ENCODE data around the gene GOLGA8A. TPM values are rescaled to one million over a fixed set of nuclear protein-coding genes. Genes with fewer than 3 reads are reported as not detected.

The GOLGA8A gene, protein sequence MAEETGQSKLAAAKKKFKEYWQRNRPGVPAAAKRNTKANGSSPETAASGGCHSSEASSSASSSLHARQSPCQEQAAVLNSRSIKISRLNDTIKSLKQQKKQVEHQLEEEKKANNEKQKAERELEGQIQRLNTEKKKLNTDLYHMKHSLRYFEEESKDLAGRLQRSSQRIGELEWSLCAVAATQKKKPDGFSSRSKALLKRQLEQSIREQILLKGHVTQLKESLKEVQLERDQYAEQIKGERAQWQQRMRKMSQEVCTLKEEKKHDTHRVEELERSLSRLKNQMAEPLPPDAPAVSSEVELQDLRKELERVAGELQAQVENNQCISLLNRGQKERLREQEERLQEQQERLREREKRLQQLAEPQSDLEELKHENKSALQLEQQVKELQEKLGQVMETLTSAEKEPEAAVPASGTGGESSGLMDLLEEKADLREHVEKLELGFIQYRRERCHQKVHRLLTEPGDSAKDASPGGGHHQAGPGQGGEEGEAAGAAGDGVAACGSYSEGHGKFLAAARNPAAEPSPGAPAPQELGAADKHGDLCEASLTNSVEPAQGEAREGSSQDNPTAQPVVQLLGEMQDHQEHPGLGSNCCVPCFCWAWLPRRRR
- polyA plus RNA-seq (2013, experiment 1 of 2), result 16.2 TPM
- polyA plus RNA-seq (2013, experiment 2 of 2), result 16.4 TPM

DNA sequence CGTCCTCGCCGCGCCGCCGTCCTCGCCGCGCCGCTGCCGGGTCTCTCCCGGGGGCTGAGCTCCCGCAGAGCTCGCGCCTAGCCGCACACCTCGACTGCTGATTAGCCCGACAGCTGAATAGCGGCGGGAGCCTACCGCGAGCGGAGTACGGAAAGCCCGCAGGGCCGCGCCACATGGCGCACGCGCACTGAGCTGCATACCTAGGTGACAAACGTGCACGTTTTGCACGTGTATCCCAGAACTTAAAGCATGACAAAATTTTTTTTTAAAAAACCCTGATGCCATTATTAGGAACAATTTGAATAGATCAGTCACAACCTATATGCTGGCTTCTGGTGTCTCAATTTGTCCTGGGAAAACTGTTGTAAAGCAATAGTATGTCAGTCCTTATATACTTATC is at the start of gene GOLGA8A:
TSS of gene GOLGA8A (minus strand) at position 122 of the 400 bp plus-strand sequence. CDS start 48,117 bp downstream, outside the sequence.
- Histone ChIP-seq H3K23ac (ENCODE audit: low read depth, low read length, poor library complexity) (peak within 1 kb of the TSS; percentile 43), H3K4me1 (ENCODE audit: control insufficient read depth in 2 of 2, insufficient read depth in 1 of 2, low read depth in 1 of 2, low read length in 2 of 2) (peaks cover 0 to 4% of the 10 kb centered on the region in 2 donors), H3K9ac (ENCODE audit: low read depth, low read length, poor library complexity) (peak within 1 kb of the TSS; percentile 77), H3K79me1 (ENCODE audit: low read depth, low read length) (peaks cover 1% of the 10 kb centered on the region), H3K36me3 (replicated peaks in 1 of 2; ENCODE audit: control insufficient read depth in 2 of 2, insufficient read depth in 2 of 2, low read length in 2 of 2) (peaks cover 0 to 21% of the 10 kb centered on the region in 2 donors), H4K8ac (ENCODE audit: low read depth, low read length) (no peak within 1 kb of the TSS), H2AFZ (ENCODE audit: low read length) (peak within 1 kb of the TSS; percentile 90), H2BK15ac (ENCODE audit: low read length) (no peak within 1 kb of the TSS), H3K9me3 (replicated peaks in 1 of 2; ENCODE audit: control insufficient read depth in 2 of 2, insufficient read depth in 1 of 2, low read depth in 1 of 2, low read length in 2 of 2) (no peaks in the 10 kb centered on the region), H2BK120ac (ENCODE audit: low read depth, low read length) (no peak within 1 kb of the TSS), H2BK12ac (ENCODE audit: low read length) (no peak within 1 kb of the TSS), H3K27ac (replicated peaks; ENCODE audit: low read length) (no peak within 1 kb of the TSS), H3K18ac (ENCODE audit: low read length) (peak within 1 kb of the TSS; percentile 80), H2AK5ac (ENCODE audit: low read depth, low read length) (no peak within 1 kb of the TSS), H3K4ac (ENCODE audit: low read length) (no peak within 1 kb of the TSS), H3K14ac (ENCODE audit: low read length) (no peak within 1 kb of the TSS), H3K4me3 (ENCODE audit: low read length in 2 of 2) (peak within 1 kb of the TSS; percentile 60 to 80), H4K91ac (ENCODE audit: low read depth, low read length, poor library complexity) (no peak within 1 kb of the TSS), H3K4me2 (ENCODE audit: insufficient read depth, low read length, poor library complexity, severe bottlenecking) (peak within 1 kb of the TSS; percentile 80), H2BK5ac (ENCODE audit: low read length) (no peak within 1 kb of the TSS), H3K27me3 (ENCODE audit: control insufficient read depth in 3 of 3, insufficient read depth in 3 of 3, low read depth in 1 of 3, low read length in 3 of 3) (peaks cover 0 to 23% (median 10%) of the 10 kb centered on the region in 3 experiments)
- WGBS, 2 donors (ENCODE audit: extremely low coverage in 2 of 2, insufficient read length in 2 of 2, insufficient replicate concordance in 1 of 2), result no CpG with 5 or more reads among the region's 33 CpGs
- DNase-seq (ENCODE audit: low spot score), result peak; percentile 39

DNA sequence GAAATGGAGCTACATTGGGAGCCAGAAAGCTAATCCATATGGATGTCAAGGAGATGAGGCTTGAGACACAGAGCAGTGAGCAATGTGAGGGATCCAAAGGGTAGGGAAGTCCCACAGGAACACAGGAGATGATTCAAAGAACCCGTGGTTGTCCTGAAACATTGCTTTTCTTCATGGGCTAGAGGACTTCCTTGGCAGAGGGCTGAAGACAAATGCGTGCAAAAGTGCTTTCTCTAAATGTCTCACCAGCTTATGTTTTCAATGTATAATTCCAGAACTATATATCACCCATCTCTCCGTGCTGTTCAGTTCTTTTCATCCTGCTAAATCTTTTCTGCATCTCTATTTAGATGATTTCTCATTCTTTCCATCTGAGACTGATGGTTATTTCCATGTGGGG is 46.0 kb upstream of the GOLGA8A start:
- DNase-seq (ENCODE audit: low spot score), result no peak
- no peak overlapping the region for H3K4ac ChIP-seq (ENCODE audit: low read length)
- no peak overlapping the region for H3K18ac ChIP-seq (ENCODE audit: low read length)
- H4K8ac ChIP-seq (ENCODE audit: low read depth, low read length), result no peak overlapping the region
- no CpG with 5 or more reads among the region's 3 CpGs for WGBS, 2 donors (ENCODE audit: extremely low coverage in 2 of 2, insufficient read length in 2 of 2, insufficient replicate concordance in 1 of 2)
- no peak overlapping the region for H2AK5ac ChIP-seq (ENCODE audit: low read depth, low read length)
- H3K4me3 ChIP-seq (ENCODE audit: low read length in 2 of 2), result no peak overlapping the region
- H3K27me3 ChIP-seq (ENCODE audit: control insufficient read depth in 3 of 3, insufficient read depth in 3 of 3, low read depth in 1 of 3, low read length in 3 of 3), result peaks cover 0 to 27% (median 0%) of the 10 kb centered on the region in 3 experiments
- H2AFZ ChIP-seq (ENCODE audit: low read length), result no peak overlapping the region
- H3K4me2 ChIP-seq (ENCODE audit: insufficient read depth, low read length, poor library complexity, severe bottlenecking), result no peak overlapping the region
- no peak overlapping the region for H3K23ac ChIP-seq (ENCODE audit: low read depth, low read length, poor library complexity)
- no peaks in the 10 kb centered on the region for H3K36me3 ChIP-seq (replicated peaks in 1 of 2; ENCODE audit: control insufficient read depth in 2 of 2, insufficient read depth in 2 of 2, low read length in 2 of 2)
- H3K79me1 ChIP-seq (ENCODE audit: low read depth, low read length), result no peaks in the 10 kb centered on the region
- no peak overlapping the region for H2BK5ac ChIP-seq (ENCODE audit: low read length)
- no peaks in the 10 kb centered on the region for H3K4me1 ChIP-seq (ENCODE audit: control insufficient read depth in 2 of 2, insufficient read depth in 1 of 2, low read depth in 1 of 2, low read length in 2 of 2)
- H3K27ac ChIP-seq (replicated peaks; ENCODE audit: low read length), result no peak overlapping the region
- H2BK120ac ChIP-seq (ENCODE audit: low read depth, low read length), result no peak overlapping the region
- no peak overlapping the region for H2BK12ac ChIP-seq (ENCODE audit: low read length)
- no peaks in the 10 kb centered on the region for H3K9me3 ChIP-seq (replicated peaks in 1 of 2; ENCODE audit: control insufficient read depth in 2 of 2, insufficient read depth in 1 of 2, low read depth in 1 of 2, low read length in 2 of 2)
- H4K91ac ChIP-seq (ENCODE audit: low read depth, low read length, poor library complexity), result no peak overlapping the region
- no peak overlapping the region for H2BK15ac ChIP-seq (ENCODE audit: low read length)
- H3K14ac ChIP-seq (ENCODE audit: low read length), result no peak overlapping the region
- no peak overlapping the region for H3K9ac ChIP-seq (ENCODE audit: low read depth, low read length, poor library complexity)

DNA sequence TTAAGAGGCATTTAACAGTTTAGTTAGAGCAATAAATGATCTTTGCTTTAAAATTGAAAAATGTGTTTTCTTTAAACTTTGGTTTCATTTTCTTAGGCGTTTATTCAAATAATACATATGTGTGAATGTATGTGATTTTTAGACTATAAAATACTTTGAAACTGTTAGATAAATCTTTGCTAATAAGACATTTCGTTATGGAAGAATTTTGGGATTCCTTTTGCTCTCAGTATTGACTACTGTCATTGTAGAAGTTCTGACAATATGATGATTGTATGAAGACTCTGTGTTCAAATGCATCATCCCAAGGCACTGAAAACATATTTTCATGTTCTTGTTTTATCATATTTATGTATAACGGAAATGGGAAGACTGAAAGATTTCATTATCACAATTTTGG is 43.8 kb upstream of the GOLGA8A start:
- whole genome bisulfite sequencing, 2 donors (ENCODE audit: extremely low coverage in 2 of 2, insufficient read length in 2 of 2, insufficient replicate concordance in 1 of 2), result no CpG with 5 or more reads among the region's 3 CpGs

DNA sequence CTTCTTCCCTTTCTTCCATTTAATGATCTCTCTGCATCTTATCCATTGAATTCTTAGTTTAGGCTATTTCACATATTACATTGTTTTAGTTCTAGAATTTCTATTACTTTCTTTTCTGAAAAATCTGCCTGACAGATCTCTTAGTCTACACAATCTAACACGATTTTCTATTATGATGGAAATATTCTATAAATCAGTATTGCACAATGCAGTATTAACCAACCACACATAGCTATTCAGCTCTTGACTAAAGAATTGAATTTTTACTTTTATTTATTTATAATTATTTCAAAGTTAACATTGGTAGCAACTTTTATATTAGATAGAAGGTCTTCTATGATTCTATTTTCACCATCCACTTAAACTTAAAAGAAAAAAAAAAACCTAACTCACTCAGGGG is 36.2 kb upstream of the GOLGA8A start:
- Histone ChIP-seq H3K14ac (ENCODE audit: low read length) (no peak overlapping the region), H2AK5ac (ENCODE audit: low read depth, low read length) (no peak overlapping the region), H3K4me2 (ENCODE audit: insufficient read depth, low read length, poor library complexity, severe bottlenecking) (no peak overlapping the region), H3K4ac (ENCODE audit: low read length) (no peak overlapping the region), H3K23ac (ENCODE audit: low read depth, low read length, poor library complexity) (no peak overlapping the region), H2BK120ac (ENCODE audit: low read depth, low read length) (no peak overlapping the region), H3K27ac (replicated peaks; ENCODE audit: low read length) (no peak overlapping the region), H3K27me3 (ENCODE audit: control insufficient read depth in 3 of 3, insufficient read depth in 3 of 3, low read depth in 1 of 3, low read length in 3 of 3) (peaks cover 0 to 15% (median 0%) of the 10 kb centered on the region in 3 experiments), H2AFZ (ENCODE audit: low read length) (no peak overlapping the region), H3K79me1 (ENCODE audit: low read depth, low read length) (no peaks in the 10 kb centered on the region), H4K8ac (ENCODE audit: low read depth, low read length) (no peak overlapping the region), H2BK5ac (ENCODE audit: low read length) (no peak overlapping the region), H3K9me3 (replicated peaks in 1 of 2; ENCODE audit: control insufficient read depth in 2 of 2, insufficient read depth in 1 of 2, low read depth in 1 of 2, low read length in 2 of 2) (no peaks in the 10 kb centered on the region), H3K4me3 (ENCODE audit: low read length in 2 of 2) (no peak overlapping the region), H3K4me1 (ENCODE audit: control insufficient read depth in 2 of 2, insufficient read depth in 1 of 2, low read depth in 1 of 2, low read length in 2 of 2) (no peaks in the 10 kb centered on the region), H3K36me3 (replicated peaks in 1 of 2; ENCODE audit: control insufficient read depth in 2 of 2, insufficient read depth in 2 of 2, low read length in 2 of 2) (no peaks in the 10 kb centered on the region), H3K9ac (ENCODE audit: low read depth, low read length, poor library complexity) (no peak overlapping the region), H3K18ac (ENCODE audit: low read length) (no peak overlapping the region), H2BK12ac (ENCODE audit: low read length) (no peak overlapping the region), H4K91ac (ENCODE audit: low read depth, low read length, poor library complexity) (no peak overlapping the region), H2BK15ac (ENCODE audit: low read length) (no peak overlapping the region)
- no peak for DNase-seq (ENCODE audit: low spot score)
- WGBS, 2 donors (ENCODE audit: extremely low coverage in 2 of 2, insufficient read length in 2 of 2, insufficient replicate concordance in 1 of 2), result no CpG with 5 or more reads among the region's 1 CpG

More for the DNA sequence above, 43.8 kb upstream of the GOLGA8A start:
- Histone ChIP-seq H3K4me2 (ENCODE audit: insufficient read depth, low read length, poor library complexity, severe bottlenecking) (no peak overlapping the region), H2BK120ac (ENCODE audit: low read depth, low read length) (no peak overlapping the region), H4K8ac (ENCODE audit: low read depth, low read length) (no peak overlapping the region), H2AK5ac (ENCODE audit: low read depth, low read length) (no peak overlapping the region), H3K9ac (ENCODE audit: low read depth, low read length, poor library complexity) (no peak overlapping the region), H3K4me3 (ENCODE audit: low read length in 2 of 2) (no peak overlapping the region), H3K9me3 (replicated peaks in 1 of 2; ENCODE audit: control insufficient read depth in 2 of 2, insufficient read depth in 1 of 2, low read depth in 1 of 2, low read length in 2 of 2) (no peaks in the 10 kb centered on the region), H3K79me1 (ENCODE audit: low read depth, low read length) (no peaks in the 10 kb centered on the region), H3K27me3 (ENCODE audit: control insufficient read depth in 3 of 3, insufficient read depth in 3 of 3, low read depth in 1 of 3, low read length in 3 of 3) (peaks cover 0 to 27% (median 0%) of the 10 kb centered on the region in 3 experiments), H3K23ac (ENCODE audit: low read depth, low read length, poor library complexity) (no peak overlapping the region), H2BK5ac (ENCODE audit: low read length) (no peak overlapping the region), H3K27ac (replicated peaks; ENCODE audit: low read length) (no peak overlapping the region), H4K91ac (ENCODE audit: low read depth, low read length, poor library complexity) (no peak overlapping the region), H3K4ac (ENCODE audit: low read length) (no peak overlapping the region), H2BK15ac (ENCODE audit: low read length) (no peak overlapping the region), H3K4me1 (ENCODE audit: control insufficient read depth in 2 of 2, insufficient read depth in 1 of 2, low read depth in 1 of 2, low read length in 2 of 2) (no peaks in the 10 kb centered on the region), H2AFZ (ENCODE audit: low read length) (no peak overlapping the region), H3K18ac (ENCODE audit: low read length) (no peak overlapping the region), H3K36me3 (replicated peaks in 1 of 2; ENCODE audit: control insufficient read depth in 2 of 2, insufficient read depth in 2 of 2, low read length in 2 of 2) (no peaks in the 10 kb centered on the region), H2BK12ac (ENCODE audit: low read length) (no peak overlapping the region), H3K14ac (ENCODE audit: low read length) (no peak overlapping the region)
- DNase-seq (ENCODE audit: low spot score), result no peak

Measured in neuronal stem cell (in vitro differentiated cells).